OCI-M1 (cell line): ENCODE data around the gene FN1.

Source experiments
- DNase-seq: peaks from one replicate; lab custom pipeline; 2025; lab: John Stamatoyannopoulos, UW

Gene FN1

DNA sequence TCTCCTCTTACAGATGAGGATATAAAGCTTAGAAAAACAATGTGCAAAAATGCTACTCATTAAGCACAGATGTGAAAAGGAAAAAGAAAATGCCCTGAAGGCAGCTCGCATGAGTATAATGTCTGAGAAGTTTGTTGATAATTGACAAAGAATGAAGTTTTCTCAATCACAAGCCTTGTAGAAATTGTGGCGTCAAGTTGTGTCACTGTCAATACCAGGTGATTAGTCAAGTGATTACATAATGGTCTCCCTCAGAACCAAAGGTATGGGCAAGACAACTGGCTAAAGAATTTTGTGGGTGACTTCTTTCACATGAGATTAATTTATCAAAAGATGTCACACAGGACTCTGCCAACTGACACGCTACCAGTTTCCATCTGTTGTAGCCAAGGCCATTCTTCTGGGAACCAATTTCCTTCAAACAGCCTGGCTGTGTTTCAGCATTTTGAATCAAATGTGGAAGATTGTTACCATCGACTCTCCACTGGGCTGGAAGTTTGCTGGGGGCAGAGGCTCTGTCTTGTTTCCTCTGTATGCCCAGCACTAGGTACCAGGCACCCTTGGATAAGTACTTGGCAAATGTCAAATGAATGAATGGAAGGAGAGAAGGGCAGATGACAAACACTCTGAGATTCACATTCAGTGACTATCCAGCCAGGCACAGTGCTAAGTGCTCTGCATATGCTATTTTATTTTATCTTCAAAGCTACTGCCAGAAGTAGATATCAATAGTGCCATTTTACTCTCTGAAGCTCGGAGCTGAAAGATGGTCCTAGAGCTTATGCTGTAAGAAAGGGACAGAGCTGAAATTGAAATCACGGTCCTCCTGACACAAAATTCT lies 5.9 kb upstream of the FN1 start:
- DNase-seq, result no peak

DNA sequence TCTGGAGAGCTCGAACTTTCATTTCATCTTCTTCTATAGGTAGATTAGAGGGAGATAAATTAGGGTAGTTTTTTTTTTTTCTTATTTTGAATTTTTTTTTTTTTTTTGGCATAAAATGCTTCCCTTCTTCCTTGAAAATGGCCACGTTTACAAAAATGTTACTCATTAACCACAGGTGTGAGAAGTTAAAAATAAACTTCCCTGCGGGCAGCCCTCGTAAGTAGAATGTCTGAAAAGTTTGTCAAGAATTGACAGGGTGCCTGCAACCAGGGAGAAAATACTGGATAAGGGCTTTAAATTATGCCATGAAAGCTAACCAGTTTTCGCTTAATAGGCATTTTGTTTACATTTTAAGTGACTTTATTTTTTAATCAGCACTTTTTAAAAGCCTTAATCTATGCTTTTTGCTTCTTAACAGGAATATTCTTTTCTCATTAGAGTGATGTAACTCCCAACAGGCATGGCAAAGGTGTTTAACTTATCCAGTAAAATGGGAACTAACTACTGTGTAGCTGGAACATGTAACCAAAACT lies 4.2 kb upstream of the FN1 start:
- DNase-seq, result no peak

DNA sequence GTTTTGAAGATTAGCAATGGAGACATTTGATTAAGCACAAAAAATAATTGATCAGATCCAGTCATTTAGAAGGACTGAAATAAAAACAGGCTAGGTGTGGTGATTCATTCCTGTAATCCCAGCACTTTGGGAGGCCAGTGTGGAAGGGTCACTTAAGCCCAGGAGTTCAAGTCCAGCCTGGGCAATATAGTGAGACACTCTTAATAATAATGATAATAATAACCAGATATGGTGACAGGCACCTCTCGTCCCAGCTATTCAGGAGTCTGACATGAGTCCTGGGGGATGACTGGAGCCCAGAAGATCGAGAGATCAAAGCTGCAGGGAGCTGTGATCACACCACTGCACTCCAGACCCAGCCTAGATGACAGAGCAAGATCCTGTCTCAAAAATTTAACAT lies 3.5 kb upstream of the FN1 start:
- DNase-seq, result no peak

DNA sequence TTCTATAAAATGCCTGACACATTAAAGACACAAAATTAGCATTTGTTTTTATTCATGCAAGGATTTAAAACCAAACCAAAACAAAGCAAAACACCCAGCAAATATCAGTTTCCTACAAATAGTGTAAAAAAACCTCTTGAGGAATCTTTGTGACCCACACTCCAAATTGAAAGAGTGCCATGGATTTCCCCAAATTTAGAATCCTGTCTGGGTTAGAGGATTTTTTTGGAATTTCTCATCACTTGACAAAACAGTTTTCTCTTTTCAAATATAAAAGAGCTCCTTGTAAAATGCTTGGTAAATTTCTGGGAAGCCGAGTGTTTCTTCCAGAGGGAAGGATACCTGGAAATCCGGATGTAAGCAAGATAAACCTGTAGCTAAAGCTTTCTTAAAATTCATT lies 1.7 kb upstream of the FN1 start:
- DNase-seq, result no peak

DNA sequence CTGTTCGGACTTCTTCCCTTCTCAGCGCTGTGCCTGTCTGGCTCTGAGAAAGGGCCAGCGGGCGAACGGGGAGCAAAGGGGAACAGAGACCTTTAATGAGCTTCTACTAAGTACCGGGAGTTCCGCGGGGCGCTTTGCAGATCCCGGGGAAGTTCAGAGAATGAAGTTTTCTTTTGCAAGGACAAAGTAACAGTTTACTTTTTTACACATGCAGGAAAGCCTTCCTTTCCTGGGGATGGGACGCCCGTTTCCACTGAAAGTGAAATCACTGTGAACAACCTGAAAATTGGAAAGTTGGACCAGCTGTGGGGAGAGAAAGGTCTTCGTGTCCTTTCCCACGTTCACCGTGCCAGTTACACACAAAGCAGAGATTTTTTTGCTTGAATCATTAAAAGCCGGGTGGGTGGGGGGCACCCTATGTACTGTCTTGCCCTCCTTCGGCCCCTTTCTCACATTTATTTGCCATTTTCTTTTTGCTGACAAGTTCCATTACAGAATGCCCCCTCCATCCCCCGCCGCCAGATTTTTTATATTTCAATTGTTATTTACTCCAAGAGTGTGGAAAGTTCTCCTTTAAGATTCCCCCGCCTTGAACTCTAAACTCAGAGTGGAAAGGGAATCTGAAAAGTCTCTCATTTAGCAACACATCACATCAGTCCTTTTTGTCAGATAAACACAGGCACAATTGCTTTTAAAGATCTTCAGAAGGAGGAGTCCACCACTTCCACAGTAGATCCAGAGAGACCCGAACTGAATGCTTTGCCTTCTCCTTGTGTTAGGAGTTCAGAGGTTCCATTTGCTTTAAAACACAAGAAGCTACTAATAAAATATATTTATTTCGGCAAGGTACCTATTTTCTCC lies 1.1 kb upstream of the FN1 start:
- DNase-seq, result peak; percentile 12

DNA sequence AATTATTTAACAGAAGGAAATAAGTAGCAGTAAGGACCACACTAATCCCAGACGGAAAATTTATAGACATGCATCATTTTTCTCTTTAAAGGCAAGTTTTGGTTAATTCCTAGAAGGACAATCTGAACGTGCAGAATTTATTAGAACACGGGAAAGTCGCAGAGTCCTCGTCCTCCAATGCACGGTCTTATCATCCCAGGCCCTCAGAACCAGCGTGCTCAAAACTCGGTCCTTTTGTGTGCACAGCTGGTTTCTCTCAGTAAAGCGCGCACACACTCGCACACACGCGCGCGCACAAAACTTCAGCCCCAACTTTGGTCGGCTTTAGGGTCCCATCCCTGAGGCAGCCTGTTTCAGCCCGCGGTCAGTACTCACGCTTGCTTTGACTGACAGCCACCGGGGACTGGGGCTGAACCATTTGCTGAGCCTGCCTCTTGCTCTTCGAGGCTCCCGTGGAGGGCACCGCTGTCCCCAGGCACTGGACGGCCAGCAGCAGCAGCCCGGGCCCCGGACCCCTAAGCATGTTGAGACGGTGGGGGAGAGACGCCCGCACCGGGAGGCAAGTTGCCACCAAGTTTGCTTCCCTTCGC lies 493 bp downstream of the FN1 start:
- no peak for DNase-seq

DNA sequence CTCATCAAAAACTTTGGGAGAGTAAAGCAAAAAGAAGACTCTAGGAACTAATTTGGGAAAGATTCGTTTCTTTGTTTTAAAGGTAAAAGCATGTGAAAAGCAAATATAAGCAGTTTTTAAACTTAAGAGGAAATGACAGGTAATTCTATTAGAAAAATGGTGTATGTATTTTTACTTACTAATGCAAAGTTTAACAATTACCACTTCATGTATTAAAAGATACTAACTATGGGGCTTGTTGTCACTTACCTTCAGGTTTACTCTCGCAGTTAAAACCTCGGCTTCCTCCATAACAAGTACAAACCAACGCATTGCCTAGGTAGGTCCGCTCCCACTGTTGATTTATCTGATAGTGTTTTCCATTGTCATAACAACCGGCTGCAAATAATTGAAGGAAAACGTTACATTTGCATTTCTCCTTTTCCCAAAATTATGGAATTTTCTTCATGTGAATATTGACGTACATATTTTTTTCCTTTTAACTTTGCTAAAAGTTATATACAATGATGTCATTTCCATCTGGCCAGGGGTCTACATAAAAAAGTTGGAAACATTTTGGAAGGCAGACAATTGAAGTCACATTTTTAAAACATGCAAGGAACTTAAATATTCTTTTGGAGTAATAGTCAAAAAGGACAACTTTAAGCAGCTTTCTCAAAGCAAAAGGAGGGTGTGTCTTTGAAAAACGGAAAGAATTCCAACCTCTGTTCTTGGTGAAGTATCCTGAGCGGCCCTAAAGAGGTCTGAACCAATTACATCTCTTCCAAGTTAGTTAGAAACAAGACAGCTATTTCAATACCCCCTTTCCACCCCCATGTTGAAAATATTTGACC lies 1.2 kb downstream of the FN1 start:
- DNase-seq, result no peak

DNA sequence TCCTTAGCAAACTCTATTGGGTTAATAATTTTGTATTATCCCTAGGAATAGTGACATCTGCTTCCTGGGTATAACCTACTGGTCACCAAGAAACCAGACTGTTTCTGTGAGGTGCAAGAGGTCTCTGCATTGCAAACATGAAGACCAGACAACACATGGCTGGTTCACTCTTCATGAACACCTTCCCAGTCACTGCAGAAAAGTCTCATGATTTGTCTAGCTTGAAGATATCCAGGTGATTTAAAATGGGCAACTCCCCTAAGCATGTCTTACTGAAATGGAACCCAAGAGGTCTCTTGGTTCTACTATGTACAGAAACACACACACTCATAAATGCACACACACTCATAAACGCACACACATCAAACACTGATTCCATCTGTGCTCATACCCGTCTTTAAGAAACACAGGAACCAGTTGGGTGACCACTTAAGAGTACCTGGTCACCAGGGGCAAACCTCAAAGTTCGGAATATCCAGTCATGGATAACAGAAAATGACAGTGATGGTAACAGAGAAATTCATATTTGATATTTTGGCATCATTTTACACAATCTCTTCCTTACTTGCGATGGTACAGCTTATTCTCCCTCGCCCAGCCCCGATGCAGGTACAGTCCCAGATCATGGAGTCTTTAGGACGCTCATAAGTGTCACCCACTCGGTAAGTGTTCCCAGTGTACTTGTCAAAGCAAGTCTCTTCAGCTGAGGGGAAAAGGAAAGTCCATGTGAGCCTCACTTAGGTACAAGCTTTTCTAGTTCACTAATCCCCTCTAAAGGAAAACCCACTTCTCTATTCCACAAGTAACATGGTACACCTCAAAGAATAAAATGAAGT lies 2.9 kb downstream of the FN1 start:
- no peak for DNase-seq

DNA sequence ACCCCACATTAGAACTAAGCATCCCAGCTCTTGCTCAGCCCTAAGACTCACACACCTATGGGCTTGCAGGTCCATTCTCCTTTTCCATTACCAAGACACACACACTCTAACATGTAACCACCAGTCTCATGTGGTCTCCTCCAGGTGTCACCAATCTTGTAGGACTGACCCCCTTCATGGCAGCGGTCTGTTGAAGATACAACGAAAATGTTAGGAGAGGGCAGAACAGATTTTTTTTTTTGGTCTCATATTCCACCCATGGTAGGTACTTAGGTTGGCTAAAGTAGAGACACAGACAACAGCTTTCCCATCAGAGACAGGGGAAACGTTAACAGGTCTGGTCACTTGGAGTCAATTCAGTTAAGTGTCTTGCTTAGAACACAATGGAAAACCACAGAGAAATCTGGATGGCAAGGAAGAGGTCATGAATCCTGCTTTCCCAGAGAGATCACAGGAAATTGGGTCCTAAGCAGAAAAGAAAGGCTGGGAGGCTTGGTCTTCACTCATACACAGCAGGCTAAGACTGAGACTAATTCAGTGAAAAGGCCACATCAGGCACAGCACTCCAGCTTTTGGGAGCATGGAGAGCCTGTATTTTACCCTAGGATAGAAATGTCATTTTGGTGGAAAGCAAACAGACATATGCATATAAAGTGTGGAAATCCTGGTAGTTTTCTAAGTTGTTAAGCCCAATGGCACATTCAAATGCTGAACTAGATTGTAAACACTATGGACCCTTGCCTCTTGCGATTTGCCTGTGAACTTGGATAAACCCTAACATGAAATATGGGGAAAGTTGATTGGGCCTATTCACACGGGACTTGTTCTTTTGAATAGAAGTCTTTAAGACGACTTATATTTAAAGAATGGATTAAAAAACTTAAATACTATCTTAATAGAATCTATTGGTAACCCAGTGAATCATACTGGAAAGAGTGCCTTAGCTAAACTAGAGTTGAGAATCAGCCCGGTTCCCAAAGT lies 3.8 kb downstream of the FN1 start:
- DNase-seq, result no peak

DNA sequence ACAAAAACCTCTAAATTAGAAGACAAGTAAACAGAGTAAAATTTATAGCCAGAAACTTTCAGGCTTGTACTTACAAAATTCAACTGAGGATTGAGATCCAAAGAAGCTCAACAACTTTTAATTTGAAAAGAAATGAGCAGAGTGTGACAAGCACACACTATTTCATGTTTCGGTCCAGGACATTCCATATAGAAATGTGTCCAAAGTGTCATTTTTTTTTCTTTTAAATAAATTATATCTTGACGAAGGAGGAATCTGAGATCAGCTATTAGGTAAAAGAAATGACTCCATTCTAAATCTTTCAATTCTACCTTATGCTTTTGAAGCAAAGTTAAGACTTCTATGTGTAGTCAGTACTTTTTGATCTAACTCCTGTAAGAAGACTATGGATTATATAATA lies 4.6 kb downstream of the FN1 start:
- no peak for DNase-seq

DNA sequence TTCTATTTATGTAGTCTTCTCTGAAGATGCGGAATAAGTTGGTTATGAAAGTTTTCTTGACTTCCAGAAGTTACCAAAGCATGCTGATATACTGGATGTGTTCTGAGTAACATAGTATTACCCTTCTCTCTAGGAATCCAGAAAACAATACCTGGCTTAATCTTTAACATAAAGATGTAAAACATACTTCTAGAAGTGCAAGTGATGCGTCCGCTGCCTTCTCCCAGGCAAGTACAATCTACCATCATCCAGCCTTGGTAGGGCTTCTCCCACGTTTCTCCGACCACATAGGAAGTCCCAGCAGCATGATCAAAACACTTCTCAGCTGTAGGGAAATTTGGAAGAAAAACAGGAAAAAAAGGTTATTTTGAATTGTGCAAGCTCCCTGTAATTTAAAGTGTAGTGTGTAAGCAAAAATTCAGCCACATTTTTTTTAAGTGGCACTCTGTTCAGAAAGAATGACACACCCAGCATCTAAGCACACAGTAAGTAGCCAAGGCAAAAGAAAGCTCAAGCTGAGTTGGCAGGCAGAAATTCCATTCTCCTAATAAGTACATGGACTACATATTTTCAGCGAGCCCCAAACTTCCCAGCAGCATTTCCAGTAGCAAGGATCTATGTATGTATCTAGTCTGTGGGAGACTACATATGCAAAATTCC lies 5.2 kb downstream of the FN1 start:
- DNase-seq, result no peak

DNA sequence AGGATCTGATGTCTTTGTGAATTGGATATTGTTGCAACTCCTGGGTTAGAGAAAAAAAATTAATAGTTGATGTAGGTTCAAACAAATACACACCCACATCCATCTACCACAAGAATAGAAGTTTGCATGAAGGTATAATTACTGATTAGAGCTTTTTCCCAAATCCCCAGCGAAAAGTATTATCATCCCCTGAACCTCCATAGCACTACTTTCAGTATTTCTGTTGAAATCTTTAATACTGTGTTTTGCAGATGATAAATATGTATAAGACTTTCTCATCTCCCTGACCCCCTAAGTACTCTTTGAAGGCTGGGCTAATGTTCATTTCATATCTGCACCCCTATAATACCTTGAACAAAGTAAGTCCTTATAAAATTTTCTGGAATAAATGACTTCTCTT lies 6.4 kb downstream of the FN1 start:
- no peak for DNase-seq

DNA sequence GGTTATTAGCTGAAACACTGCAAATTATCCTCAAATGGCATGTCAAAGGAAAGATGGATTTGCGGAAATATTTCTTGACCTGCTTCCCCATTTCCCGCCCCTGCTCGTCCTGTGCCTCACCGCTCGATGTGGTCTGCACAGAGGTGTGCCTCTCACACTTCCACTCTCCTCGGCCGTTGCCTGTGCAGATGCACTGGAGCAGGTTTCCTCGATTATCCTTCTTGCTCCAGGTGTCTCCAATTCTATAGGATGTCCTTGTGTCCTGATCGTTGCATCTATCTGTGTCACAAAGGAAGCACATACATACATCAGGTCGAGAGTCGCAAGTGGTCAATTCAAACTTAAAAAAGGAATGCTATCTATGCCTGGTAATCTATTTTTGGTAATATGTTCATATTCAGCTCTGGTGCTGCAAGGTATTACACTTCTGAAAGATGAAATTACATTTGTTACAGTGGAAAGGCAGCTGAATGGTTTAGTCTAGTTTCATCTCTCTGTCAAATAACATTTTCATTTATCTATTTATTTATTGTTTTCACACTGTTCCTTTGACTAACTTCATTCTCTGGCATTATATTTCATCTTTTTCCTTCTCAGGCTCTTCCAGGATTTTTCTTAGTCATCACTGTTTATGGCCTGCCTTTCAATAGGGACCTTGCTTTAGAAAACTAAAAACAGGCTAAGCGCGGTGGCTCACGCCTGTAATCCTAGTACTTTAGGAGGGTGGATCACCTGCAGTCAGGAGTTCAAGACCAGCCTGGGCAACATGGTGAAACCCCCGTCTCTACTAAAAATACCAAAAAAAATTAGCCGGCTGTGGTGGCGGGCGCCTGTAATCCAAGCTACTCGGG lies 7.6 kb downstream of the FN1 start:
- no peak for DNase-seq

DNA sequence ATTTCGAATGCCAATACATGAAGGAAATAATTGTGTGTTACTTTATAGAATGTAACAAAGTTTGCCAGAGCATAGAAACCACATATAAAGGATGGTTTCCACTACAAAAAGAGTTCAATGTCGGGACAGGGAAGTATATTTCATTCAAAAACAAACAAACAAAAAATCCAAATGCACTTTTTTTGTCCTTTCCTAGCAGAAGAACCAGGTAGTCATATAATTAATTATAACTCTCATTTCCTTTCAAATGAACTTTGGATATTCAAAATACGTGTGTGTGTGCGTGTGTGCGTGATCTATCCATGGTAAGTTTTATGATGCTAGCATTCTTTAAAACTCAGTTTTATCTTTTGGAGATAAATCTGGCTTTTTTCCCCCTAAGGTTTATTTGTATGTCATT lies 8.3 kb downstream of the FN1 start:
- DNase-seq, result no peak

DNA sequence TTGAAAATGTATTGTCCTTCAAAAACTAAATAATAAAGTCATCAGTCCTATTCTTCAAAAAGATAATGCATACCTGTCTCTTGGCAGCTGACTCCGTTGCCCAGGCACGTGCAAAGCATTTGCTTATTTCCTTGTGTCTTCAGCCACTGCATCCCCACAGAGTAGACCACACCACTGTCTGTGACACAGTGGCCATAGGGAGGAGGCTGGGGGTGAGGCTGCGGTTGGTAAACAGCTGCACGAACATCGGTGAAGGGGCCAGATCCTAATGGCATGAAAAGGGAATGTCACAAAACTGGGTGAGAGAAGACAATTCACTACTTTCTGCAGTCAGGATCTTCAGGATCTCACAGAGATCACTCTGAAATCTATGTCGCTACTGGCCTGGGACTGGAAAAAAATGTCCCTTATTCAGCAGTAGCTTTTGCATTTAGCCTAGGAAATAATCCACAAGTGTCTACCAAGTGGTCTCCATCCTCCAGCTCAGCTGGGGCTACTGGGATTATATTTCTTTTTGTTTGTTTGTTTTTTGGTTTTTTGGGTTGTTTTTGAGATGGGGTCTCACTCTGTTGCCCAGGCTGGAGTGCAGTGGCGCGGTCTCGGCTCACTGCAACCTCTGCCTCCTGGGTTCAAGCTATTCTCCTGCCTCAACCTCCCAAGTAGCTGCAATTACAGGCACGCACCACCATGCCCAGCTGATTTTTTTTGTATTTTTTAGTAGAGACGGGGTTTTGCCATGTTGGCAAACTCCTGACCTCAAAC lies 10.7 kb downstream of the FN1 start:
- DNase-seq, result no peak

DNA sequence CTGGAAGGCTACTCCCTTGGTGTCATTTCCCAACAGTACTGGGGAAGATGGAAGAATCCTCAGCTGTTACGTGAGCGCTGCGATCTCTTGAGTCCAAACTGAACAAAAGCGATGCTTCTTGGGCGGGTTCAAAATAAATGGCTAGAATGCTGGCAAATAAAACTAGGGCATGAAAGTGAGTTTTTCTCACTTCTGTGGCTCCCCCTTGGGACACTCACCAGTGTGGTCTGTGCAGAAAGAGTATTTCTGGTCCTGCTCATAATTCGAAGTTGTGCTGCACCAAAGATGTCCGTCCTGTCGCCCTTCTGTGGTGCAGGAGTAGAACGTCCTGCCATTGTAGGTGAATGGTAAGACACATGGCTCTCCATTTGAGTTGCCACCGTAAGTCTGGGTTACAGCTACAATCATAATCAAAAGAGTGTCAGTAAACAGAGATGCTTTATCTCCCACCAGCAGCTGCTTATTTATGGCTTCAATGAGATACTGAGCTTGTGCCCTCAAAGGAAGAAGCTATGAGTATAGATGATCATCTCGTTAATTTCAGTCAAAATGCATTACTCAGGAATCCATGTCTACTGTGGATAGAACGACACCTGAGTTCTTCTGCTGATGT lies 11.8 kb downstream of the FN1 start:
- no peak for DNase-seq

DNA sequence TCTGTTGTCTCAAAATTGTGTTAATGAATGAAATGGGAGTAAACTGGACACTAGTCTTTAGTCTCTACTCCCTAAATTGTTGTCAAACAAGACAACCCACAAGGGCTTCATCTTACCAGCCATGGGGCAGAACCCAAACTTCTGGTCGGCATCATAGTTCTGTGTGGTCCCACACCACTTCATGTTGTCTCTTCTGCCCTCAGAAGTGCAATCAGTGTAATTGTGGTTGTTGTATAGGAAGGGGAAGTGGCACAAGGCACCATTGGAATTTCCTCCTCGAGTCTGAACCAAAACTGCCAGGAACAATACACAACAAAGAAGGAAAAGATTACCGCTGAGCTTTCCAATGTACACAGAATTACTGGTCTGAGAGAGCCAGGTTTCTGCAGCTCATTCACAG lies 12.6 kb downstream of the FN1 start:
- no peak for DNase-seq
